Right lobe of liver (tissue), 6 donors: ENCODE results near the gene RASGRP4. TPM values are rescaled to one million over a fixed set of nuclear protein-coding genes. Genes with fewer than 3 reads are reported as not detected.
"Not testable (repeated sequence)": the region's sequence is repeated elsewhere in the genome, so short reads cannot be mapped to it uniquely, and the experiment has no call there.

ENCODE experiments used
- ATAC-seq, 4 donors: fragments of 200-7000 bp; cut with Tn5 transposase; one replicate each; pipeline ENCODE4 v1.9.1; 2020; ENCODE audit warnings: mild to moderate bottlenecking in 4 of 4, moderate library complexity in 4 of 4
- DNase-seq, 3 donors: peaks; one replicate each; pipeline ENCODE4 v3.0.0-alpha.2; 2020
- H3K27ac ChIP-seq, 3 donors: fragments of 200-600 bp; one replicate each; pipeline ENCODE4 v1.8.0; 2022
- H3K27me3 ChIP-seq, 2 donors: fragments of 200-600 bp; one replicate each; pipeline ENCODE4 v1.8.0; 2022
- H3K36me3 ChIP-seq, 4 donors: fragments of 200-600 bp; sonication (generic) in 1 of 4; one replicate each; pipeline versions ENCODE4 v1.5.1 to v1.8.0; 2017 to 2022; ENCODE audit warnings: control low read depth in 1 of 4
- H3K4me1 ChIP-seq, 4 donors: fragments of 200-600 bp; sonication (generic) in 1 of 4; one replicate each; pipeline versions ENCODE4 v1.5.1 to v1.8.0; 2017 to 2022; ENCODE audit warnings: control low read depth in 1 of 4
- H3K4me3 ChIP-seq, 3 donors: fragments of 200-600 bp; one replicate each; pipeline ENCODE4 v1.8.0; 2022
- H3K9me3 ChIP-seq, 4 donors: fragments of 200-600 bp; sonication (generic) in 1 of 4; one replicate each; pipeline versions ENCODE4 v1.5.1 to v1.8.0; 2017 to 2022; ENCODE audit warnings: control low read depth in 1 of 4
- POLR2A ChIP-seq: fragments of 450-650 bp; IDR thresholded peaks from one replicate; pipeline ENCODE4 v1.6.1; 2017; ENCODE audit warnings: antibody characterized with exemption, mild to moderate bottlenecking
- WGBS: methylation state at CpG from one replicate; pipeline ENCODE4 v1.1.6; 2018; ENCODE audit warnings: low coverage, low lambda C conversion rate; ENCODE audit not compliant: insufficient coverage; ENCODE audit errors: missing lambda C conversion rate; 5-methylcytosine and 5-hydroxymethylcytosine counted together
- intact Hi-C, 2 donors: fragments of 100-400 bp; cut with DNase I; formaldehyde crosslinking; loops; one replicate each; pipeline versions ENCODE4 v1.11.2 to v1.14.1; 2022
- total RNA-seq, 6 experiments: library from RNA; depleted of rRNA in 2 of 6; stranded (reverse); fragments of >200 nt in 2 of 6; fragmentation: NEBNext Ultra II Directional in 3 of 6; extraction: Animal tissue kit (Norgen Biotek cat#: 25700) in 3 of 6; gene quantifications; one replicate each; pipeline versions ENCODE4 v1.1.0 to v1.2.4, GENCODE V29; 2016 to 2023
- TF ChIP-seq, protein P1 (sequence below), 4 donors: fragments of 200-600 bp in 3 of 4; fragments of 450-650 bp in 1 of 4; IDR thresholded peaks; one replicate each; pipeline versions ENCODE4 v1.5.1 to v1.8.0; 2016 to 2022; ENCODE audit warnings: antibody characterized with exemption in 4 of 4, mild to moderate bottlenecking in 2 of 4
- donor health status: DM: no; HTN: yes; CAD: no.
- donor health status: DM: no; HTN: no; CAD: no.
- donor health status: DM: no; HTN: no; CAD: no.
- donor health status: DM: no; HTN: yes; CAD: no.
- donor health status: DM: no; HTN: yes; CAD: no.

Gene RASGRP4
- total RNA-seq, 6 experiments from 2014 or later: 0.77 to 1.5 (median 0.93) TPM

DNA sequence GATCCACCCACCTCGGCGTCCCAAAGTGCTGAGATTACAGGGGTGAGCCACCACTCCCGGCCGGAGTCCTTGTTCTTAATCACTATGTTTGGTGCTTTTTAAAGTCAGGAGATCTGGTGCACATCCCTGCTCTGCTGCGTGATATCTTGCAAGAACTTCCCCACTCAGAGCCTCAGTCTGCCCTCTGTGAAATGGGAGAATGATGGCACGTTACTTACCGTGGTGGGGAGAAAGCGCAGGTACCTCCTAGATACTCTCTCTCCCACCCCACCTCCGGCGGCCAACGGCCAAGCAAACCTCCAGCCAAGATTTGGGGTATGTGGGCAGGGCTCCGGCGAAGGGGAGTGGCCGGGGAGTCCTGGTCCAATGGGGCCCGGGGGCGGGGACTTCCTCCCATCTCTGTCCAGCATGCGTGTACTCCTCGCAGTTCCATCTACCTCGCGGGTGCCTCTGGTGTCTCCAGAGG is 7.3 kb upstream of the RASGRP4 start, which contains the start of gene RYR1:
RYR1 (plus strand) TSS at position 424 of the 466 bp plus-strand sequence. CDS start 139 bp downstream, outside the sequence.
- intact Hi-C loops: no loop called here
- peak in 2 of 3 donors; percentile 57 to 73 for DNase-seq
- peak; percentile 61 to 76 (median 71) for ATAC-seq

DNA sequence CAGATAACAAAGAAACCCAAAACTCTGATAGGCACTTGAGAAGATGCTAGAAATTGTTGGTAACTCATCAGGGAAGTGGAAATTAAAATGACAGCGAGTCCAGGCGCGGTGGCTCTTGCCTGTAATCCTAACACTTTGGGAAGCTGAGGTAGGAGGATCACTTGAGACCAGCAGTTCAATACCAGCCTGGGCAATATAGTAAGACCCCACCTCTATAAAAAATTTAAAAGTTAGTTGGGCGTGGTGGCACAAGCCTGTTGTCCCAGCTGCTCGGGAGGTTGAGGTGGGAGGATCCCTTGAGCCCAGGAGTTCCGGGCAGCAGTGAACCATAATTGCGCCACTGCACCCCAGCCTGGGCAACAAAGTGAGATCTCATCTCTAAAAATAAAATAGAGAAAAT is 4.9 kb upstream of the RASGRP4 start:
- Histone ChIP-seq H3K4me3 (no peak overlapping the region), H3K36me3 (no peaks in the 10 kb centered on the region), H3K9me3 (no peaks in the 10 kb centered on the region), H3K27ac (no peak overlapping the region), H3K4me1 (no peaks in the 10 kb centered on the region), H3K27me3 (peaks cover 4 to 7% of the 10 kb centered on the region in 2 donors)
- TF ChIP-seq POLR2A: no peak
- TF ChIP-seq, protein P1, sequence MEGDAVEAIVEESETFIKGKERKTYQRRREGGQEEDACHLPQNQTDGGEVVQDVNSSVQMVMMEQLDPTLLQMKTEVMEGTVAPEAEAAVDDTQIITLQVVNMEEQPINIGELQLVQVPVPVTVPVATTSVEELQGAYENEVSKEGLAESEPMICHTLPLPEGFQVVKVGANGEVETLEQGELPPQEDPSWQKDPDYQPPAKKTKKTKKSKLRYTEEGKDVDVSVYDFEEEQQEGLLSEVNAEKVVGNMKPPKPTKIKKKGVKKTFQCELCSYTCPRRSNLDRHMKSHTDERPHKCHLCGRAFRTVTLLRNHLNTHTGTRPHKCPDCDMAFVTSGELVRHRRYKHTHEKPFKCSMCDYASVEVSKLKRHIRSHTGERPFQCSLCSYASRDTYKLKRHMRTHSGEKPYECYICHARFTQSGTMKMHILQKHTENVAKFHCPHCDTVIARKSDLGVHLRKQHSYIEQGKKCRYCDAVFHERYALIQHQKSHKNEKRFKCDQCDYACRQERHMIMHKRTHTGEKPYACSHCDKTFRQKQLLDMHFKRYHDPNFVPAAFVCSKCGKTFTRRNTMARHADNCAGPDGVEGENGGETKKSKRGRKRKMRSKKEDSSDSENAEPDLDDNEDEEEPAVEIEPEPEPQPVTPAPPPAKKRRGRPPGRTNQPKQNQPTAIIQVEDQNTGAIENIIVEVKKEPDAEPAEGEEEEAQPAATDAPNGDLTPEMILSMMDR (IDR thresholded peaks at IDR 0.05): no peak
- intact Hi-C loops: no loop called here
- ATAC-seq (no peak), DNase-seq (no peak)
- WGBS: 79% methylated on average over 4 of the region's 7 CpGs

More for the DNA sequence above, 7.3 kb upstream of the RASGRP4 start, which contains the start of gene RYR1:
- 17% methylated on average over 10 of the region's 20 CpGs for WGBS
- H3K4me3 ChIP-seq: no peak within 1 kb of the TSS
- peaks cover 4 to 7% of the 10 kb centered on the region in 2 donors for H3K27me3 ChIP-seq
- no peak within 1 kb of the TSS for H3K27ac ChIP-seq
- H3K4me1 ChIP-seq: no peaks in the 10 kb centered on the region
- no peaks in the 10 kb centered on the region for H3K9me3 ChIP-seq
- H3K36me3 ChIP-seq: no peaks in the 10 kb centered on the region
- TF ChIP-seq, protein P1 (IDR thresholded peaks at IDR 0.05): no peak
- no peak for TF ChIP-seq POLR2A

DNA sequence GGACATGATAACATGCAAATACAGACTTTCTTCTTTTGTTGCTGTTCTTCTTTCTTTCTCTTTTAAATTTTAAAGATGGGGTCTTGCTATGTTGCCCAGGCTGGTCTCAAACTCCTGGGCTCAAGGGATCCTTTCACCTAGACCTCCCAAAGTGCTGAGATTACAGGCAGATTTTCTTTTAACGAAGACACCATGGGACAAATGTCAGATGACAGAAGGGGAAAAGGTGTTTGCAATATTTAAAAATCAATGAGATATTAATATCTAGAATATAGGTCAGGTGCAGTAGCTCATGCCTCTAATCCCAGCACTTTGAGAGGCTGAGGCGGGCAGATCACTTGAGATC is 3.8 kb upstream of the RASGRP4 start:
- TF ChIP-seq, protein P1 (IDR thresholded peaks at IDR 0.05): no peak
- no peak for TF ChIP-seq POLR2A

DNA sequence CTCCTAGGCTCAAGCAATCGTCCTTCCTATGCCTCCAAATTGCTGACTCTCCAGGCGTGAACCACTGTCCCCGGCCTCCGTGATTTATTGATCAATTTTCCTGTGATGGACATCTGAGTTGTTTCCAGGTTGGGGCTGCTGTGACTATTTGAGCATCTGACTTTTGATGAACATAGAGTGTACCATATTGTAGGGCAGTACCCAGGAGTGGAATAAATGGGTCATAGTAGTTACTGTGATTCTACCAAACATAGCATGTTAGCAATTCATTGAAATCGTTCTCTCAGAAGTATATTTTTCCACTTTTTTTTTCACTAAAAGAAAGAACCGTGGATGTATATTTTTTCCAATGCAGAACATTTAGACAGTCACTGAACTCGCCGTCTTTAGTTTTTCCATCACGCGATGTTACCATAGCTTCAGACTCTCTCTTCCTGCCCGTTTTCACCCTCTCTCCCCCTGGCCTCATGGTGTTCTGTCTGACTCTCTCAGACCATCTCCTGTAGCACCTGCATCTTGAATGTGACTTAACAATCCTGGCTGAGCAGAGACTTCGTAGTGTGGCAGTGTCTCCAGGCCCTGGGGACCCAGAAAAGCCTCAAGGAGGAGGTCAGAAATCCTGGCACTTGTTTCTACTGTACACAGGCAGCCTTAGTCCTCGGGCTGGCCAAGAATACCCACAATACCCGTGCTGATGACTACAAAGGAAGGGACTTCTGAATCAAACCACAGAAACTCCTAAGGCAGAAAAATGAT is 3.2 kb upstream of the RASGRP4 start:
- intact Hi-C loops: no loop called here
- 36% methylated on average over 14 of the region's 14 CpGs for WGBS
- no peaks in the 10 kb centered on the region for H3K36me3 ChIP-seq

More for the DNA sequence above, 3.8 kb upstream of the RASGRP4 start:
- Histone ChIP-seq H3K27me3 (peaks cover 3 to 4% of the 10 kb centered on the region in 2 donors), H3K4me1 (no peaks in the 10 kb centered on the region), H3K27ac (no peak overlapping the region), H3K9me3 (no peaks in the 10 kb centered on the region), H3K36me3 (no peaks in the 10 kb centered on the region), H3K4me3 (no peak overlapping the region)
- ATAC-seq: no peak
- WGBS: 62% methylated on average over 2 of the region's 2 CpGs
- intact Hi-C loops: no loop called here
- no peak for DNase-seq

DNA sequence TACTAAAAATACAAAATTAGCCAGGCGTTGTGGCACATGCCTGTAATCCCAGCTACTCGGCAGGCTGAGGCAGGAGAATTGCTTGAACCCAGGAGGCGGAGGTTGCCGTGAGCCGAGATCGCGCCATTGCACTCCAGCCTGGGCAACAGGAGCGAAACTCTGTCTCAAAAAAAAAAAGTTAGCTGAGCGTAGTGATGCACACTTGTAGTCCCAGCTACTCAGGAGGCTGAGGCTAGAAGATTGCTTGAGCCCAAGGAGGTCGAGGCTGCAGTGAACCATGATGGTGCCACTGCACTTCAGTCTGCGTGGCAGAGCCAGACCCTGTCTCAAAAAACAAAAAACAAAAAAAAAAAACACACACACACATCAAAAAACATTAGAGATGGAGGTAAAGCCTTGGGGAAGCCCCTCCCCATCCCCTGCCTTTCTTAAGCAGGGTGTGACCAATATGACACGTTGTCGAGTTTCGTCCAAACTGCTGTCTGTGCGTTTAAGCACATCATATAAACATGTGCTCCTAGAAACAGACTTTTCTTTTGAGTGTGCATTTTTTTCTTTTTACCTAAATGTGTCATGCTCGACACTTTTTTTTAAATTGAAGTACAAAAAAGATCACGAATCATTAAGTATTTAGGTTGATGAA is 1.1 kb upstream of the RASGRP4 start:
- H3K27me3 ChIP-seq, H3K4me1 ChIP-seq, H3K27ac ChIP-seq, H3K4me3 ChIP-seq, H3K36me3 ChIP-seq, H3K9me3 ChIP-seq, ATAC-seq, DNase-seq, intact Hi-C loops: not testable (repeated sequence)
- WGBS: 38% methylated on average over 10 of the region's 17 CpGs

More for the DNA sequence above, 3.2 kb upstream of the RASGRP4 start:
- DNase-seq (no peak), ATAC-seq (no peak)
- H3K4me3 ChIP-seq: no peak overlapping the region
- no peak overlapping the region for H3K27ac ChIP-seq
- H3K27me3 ChIP-seq: no peaks in the 10 kb centered on the region
- no peaks in the 10 kb centered on the region for H3K9me3 ChIP-seq
- H3K4me1 ChIP-seq: no peaks in the 10 kb centered on the region
- no peak for TF ChIP-seq POLR2A
- TF ChIP-seq, protein P1 (IDR thresholded peaks at IDR 0.05): no peak
